Glomerular visceral epithelial cell (primary cell): Measurements from ENCODE around the gene DUSP16.

Experiments
- DNase-seq: peaks from one replicate; pipeline ENCODE4 v3.0.0-alpha.2; 2016; ENCODE audit errors: extremely low spot score

Gene DUSP16

DNA sequence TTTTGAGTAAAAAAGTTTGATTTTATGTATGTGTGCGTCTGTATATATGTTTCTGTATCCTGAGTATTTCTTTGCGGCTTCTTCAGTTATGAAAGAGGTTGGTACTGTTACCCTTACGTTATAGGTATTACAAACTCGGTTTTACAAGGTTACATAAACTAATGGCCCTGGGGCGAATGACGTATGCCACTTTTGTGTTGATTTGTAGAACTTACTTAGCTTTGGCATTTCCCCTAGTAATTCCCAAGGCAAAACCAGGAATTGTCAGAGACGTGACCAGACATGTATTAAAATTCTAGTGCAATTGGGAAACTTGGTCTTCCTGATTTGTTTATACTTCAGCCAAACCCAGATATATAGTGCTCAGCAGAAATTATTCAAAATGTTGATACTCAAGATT lies 93.3 kb downstream of the DUSP16 start:
- no peak for DNase-seq

DNA sequence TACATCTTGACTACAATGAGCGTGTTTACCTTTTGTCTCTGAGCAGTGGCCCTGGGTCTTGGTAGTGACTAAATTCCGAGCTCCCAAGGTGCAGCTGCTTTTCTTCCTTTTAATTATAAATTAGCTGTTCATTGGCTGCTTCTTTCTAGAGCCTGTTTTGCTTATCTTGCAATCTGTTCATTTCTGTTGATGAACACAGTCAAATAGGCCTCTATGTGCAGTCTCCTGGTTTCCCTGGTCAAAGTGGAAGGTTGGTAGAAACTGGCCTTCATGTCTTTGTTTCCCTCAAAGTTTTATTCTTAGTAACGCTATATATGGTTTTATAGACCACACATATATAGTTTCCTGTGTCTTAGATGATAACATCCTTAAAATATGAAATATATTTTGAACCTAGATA lies 94.1 kb downstream of the DUSP16 start:
- no peak for DNase-seq

DNA sequence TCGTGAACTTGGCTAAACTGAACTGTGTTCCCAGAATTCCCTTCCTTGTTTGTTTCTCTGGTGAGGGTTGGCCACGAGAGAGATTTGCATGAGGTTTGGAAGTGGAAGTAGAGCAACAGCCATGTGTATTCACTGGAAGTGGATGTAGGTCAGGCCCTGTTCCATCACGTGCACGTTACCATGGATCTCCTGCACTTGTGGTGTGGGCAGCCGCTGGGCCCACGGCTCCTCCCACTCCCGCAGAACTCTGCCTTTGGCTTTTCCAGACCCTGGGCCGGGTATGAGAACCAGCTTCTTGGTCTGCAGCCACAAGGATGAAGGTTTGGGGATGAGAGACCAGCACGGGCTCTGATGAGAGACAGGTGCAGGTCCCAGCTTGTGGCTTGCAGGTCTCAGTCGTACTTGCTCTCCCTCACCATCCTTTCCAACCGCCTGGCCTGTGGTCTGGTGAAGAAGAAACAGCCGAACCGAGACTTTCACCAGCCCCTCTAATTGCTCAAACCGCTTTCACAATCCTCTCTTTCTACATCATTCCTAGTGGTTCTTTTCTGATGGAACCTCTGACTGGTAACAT lies 94.9 kb downstream of the DUSP16 start:
- no peak for DNase-seq

DNA sequence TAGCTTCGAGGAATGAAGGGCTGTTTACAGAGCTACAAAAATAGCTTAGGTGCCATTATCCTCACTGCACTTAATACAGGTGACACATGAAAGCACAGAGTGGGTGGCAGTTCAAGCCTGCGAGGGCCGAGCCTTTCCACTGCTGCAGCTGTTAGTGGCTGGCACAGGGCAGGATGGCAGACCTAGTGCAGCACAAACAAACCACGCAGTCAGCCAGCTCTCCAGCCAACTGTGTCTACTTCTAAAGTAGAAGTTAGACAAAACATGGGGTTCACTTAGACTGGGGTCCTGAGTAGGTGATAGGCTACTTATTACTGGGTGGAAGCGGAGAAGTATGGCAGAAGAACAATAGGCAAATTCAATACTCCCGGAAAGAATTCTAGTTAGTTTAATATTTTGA lies 95.4 kb downstream of the DUSP16 start:
- DNase-seq, result no peak

DNA sequence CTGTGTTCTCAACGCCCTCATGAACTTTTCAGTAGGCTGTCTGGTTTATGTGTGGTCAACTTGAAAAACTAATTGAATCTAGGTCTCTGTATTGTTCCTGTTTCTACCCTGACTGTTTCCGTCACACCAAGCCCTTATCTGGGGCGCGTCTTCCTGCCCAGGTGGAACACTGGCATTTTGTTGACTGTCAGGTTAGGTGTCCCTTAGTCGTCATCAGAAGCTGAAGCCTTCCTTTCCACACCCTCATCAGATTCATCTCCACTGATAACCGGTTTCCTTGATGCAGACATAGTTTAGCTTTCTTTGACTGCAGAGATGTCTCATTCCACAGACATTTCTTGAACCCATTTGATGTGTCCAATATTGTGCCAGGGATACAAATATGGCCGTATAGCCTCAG lies 96.5 kb downstream of the DUSP16 start:
- DNase-seq, result no peak

DNA sequence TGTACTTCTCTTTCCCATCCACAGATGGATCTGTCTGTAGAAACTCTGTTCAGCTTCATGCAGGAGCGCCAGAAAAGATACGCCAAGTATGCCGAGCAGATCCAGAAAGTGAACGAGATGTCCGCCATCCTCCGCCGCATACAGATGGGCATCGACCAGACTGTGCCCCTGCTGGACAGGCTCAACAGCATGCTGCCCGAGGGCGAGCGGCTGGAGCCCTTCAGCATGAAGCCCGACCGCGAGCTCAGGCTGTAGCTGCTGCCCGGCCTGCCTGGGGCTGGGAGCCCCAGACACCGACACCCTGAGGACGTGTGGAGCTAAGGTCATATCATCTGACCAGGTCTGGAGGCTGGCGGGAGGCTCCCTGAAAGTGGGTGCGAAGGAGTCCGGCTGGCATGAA lies 97.1 kb downstream of the DUSP16 start:
- no peak for DNase-seq

DNA sequence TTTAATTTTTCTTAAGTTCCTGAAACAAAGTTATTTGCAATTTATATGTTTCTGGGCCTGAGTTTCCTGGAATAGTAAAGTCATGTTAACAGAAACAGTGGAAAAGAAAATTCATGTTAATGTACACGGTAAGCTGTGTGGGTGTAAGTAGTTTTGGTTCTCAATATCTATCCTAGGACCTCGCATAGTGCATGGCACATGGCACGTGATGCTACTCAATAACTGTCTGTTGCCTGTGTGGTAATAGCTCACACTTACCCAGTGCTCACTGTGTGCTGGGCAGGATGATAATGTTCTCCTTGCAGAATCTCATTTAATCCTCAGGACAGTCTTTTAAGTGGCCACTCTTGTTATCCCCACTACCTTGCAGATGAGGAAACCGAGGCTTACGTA lies 100.7 kb downstream of the DUSP16 start:
- no peak for DNase-seq

DNA sequence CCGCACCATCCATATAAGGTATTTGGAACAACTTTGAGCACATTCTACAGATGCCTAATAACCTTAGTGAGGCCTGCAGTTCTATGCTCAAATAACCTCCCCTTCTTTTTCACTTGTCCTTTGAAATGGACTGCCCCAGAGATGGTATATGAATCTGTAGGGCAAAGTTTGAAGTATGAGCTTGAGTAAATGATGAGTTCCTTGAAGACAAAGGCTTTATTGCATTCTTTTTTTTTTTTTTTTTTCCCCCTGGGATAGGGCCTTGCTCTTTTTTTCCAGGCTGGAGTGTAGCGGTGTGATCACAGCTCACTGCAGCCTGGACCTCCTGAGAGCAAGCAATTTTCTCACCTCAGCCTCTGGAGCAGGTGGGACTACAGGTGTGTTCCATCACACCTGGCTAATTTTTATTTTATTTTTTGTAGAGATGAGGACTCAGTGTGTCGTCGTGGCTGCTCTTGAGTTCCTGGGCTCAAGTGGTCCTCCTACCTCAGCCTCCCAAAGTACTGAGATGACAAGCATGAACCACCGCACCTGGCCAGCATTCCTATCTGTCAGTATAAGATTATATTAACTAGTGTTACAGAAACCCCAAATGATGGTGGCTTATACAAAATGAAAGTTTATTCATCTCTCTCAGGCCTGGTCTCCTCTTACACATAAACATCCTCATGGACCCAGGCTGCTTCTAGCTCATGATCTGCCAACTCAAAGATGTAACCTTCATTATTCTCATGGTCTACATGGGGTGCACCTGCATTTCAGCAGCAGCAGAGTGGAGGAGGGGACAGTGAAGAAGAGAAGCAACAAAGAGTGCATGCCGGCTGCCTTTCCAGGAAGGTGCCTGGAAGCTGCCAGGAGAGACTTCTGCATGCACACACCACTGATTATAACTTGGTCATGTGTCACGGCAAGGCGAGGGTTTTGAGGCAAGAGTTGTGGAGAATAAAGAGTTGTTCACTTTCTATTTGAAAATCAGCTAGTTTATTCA lies 101.4 kb downstream of the DUSP16 start:
- no peak for DNase-seq

DNA sequence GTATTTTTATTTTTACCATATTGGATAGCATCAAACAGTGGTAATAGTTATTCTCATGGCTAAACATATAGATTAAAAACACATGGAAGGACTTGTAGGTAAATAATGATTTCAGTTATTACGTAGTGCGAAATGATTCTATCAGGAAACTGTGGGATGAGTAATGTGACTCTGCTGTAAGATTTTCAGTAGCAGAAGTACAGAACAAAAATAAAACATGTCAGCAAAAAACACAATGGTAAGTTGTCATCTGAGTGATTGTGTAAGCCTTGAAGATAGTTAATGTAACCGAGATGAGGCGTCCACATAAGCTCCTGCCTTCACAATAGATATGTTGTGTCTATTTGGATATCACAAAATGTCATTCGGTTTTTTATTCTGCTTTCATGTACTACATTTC lies 106.0 kb downstream of the DUSP16 start:
- DNase-seq, result no peak

DNA sequence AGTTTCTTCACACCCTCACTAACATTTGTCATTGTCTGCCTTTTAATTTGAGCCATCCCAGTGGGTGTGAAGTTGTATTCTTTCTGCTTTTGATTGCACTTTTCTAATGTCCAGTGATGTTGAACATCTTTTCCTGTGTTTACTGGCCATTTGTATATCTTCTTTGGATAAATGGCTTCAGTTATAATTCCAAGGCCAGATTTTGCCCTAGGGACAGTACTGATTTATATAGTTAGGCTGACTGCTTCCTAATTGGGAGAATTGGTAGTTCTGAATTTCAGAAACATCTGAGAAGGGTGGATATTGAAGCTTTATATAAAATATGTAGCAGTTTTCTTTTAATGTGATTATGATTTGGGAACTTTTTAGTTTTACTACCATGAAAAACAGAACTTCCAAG lies 108.3 kb downstream of the DUSP16 start:
- no peak for DNase-seq

DNA sequence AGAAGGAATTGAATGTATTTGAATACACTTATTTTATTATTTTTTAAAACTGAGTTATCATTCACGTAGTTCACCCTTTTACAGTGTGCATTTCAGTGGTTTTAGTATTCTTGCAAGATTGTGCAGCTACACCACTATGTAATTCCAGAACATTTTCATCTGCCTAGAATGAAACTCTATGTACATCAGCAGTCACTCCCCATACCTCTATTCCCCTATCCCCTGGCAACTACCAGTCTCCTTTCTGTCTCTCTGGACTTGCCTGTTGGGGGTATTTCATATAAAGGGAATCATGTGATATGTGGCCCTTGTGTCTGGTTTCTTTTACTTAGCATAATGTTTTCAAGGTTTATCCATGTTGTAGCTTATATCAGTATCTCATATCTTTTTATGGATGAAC lies 109.0 kb downstream of the DUSP16 start:
- DNase-seq, result no peak

DNA sequence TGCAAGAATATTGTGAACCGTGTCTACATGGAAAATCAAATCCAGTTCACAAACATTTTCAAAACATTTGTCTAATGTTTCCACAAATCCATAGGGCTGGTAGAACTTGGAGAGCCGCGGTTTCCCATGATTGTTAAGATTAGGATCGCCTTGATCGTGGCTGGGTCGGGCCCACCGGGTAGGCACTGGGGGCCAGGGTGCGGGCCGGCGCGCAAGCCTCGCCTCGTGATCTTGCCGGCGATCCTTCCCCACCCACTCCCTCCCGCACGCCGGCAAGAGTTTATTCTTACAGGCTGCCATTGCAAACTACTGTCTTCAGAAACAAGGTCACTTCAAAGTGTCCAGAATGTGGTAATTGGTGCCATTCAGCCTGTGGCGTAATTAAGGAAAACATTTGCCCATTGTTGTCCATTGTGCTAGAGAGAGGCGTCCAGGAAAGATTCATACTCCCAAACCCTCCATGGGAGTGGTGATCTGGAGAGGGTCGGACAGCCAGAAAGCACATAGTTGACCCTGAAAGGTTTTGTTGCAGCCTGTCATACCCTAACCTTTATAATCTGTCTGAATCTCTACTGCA lies 110.2 kb downstream of the DUSP16 start:
- no peak for DNase-seq

DNA sequence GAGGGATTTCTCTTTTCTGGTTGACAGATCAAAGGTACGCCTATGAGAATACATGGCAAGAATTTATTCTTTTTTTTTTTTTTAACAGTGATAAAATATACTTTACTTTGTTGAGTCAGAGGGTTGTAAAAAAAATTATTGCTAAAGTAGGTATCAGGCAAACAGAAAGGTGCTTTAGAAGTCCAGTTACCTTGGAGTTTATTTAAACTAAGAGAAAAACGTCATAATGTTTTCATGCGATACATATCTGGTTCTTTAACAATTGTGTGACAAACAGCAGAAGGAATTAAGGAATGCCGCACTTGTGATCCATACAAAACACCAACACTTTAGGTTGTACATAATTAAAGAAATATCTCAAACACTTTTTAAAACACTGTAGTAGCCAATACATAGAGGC lies 111.6 kb downstream of the DUSP16 start:
- no peak for DNase-seq

DNA sequence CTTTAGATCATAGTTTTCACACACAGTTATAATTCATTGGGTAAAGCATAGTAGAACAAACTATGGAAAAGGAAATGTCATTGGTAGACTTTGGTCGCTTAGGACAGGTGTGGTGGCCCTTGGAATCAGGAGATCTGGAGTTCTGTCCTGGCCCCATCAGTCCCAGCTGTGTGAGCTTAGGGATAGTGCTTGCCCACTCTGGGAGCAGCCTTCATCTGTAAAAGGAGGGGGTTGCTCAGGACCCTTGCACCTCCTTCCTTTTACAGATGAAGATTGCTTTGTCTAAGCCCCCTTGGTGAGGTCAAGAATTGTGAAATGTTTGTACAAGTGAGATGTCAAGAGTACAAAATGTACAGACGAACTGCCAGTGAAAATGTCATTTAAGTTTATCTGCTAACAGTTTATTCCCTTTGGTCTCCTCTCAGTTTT lies 112.6 kb downstream of the DUSP16 start:
- no peak for DNase-seq

DNA sequence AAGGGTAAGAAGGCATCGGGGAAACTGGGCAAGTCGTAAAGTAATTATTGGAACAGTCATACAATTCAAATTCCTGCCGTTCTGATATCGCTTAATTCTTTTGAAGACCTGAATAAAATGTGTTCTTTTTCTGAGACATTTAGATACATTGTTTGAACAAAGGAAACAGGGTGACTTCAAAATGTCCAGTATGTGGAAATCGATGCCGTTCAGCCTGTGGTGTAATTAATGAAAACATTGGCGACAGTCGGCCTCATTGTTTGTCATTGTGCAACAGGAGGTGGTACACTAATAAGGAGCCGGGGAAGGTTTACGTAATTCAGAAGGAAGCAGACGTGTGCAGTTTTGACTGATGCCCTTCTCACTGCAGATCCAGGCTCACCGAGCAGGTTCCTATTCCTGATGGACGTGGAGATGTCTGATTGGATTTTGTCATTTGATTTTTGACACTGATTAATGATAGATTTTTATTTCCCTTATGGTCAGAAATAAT lies 113.1 kb downstream of the DUSP16 start:
- no peak for DNase-seq

DNA sequence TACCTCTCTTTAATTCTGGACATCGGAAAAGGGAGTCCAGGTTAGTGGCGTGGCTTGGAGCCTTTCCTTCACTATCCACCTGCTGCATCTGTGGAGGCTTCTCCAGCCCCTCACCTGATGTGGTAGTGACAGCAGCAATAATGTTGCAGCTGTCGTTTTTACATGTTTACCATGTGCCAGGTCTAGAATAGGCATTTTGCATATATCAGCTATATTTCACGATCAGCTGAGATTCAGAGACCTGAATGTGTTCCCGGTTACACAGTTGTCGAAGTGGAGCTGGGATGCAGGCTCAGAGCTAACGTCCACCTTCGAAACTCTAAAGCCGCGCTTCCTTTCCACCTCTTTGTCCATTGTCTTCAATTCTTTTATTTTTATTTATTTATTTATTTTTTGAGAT lies 114.8 kb downstream of the DUSP16 start:
- DNase-seq, result no peak

DNA sequence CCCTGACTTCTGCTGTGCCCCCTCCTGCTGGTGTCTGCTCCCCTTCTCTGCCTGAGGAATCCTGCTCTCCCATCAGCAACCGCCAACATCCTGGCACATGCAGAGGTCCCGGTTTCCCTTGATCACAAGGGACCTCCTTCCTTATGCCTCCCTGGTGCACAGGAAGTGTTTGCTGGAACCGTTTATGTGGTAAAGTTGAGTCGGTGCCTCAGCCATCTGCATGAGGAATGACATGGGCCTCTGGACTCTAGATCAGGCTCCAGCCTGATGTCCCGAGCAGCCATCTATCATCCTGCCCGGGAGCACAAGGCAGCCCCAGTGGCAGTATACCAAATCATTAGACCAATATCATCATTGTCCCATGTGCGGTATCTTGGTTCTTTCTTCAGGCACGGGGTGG lies 115.4 kb downstream of the DUSP16 start:
- no peak for DNase-seq

DNA sequence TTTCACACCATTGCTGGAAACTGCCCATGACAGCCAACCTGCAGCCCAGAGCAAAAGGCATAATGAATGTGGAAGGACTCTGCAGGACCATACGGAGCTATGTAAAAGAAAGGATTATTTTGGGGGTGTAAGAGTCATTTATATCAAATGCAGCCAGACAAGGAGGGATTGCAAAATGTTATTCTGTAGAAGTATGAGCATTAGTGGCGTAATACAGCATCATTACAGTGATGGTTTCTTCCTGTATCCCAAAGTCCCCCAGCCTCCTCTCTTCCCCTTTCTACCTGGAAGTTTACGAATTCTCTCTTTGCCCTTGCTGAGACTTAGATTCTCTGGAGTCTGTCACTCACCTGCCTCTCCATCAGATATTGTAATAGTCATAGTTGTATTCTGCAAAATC lies 115.9 kb downstream of the DUSP16 start:
- DNase-seq, result no peak

DNA sequence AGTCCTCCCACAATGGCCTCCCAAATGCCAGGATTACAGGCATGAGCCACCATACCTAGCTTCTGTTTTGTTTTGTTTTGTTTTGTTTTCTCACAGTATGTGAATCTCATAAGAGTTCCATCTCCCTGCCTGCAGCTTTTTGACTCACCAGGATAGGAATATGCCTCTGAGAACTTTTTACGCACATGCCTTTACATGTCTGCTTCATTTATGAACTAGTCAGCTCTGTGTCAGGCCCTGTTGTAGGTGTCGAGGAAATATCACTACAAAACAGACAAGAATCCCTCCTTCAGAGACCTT lies 116.8 kb downstream of the DUSP16 start:
- DNase-seq, result no peak

DNA sequence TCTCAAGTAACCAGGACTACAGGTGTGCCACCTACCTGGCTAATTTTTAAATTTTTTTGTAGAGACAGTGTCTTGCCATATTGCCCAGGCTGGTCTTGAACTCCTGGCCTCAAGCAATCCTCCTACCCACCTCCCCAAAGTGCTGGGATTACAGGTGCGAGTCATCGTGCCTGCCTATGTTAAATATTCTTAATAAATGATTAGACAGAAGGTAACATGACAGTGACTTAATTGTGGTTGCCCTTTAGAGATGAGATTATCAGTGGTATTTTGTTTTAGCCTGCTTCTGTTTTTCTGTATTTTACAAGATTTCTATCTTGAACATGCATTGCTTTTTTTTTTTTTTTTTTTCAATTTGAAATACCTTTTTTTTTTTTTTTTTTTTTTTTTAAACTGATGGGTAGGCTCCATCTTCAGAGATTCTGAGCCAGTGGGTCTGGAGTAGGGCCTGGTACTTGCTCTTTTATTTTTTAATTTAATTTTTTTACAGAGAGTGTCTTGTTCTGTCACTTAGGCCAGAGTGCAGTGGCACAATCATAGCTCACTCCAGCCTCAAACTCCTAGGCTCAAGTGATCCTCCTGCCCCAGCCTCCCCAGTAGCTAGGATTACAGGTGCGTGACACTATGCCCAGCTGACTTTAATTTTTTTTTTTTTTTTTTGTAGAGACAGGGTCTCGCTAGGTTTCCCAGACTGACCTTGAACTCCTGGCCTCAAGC lies 117.3 kb downstream of the DUSP16 start:
- peak; percentile 19 for DNase-seq

DNA sequence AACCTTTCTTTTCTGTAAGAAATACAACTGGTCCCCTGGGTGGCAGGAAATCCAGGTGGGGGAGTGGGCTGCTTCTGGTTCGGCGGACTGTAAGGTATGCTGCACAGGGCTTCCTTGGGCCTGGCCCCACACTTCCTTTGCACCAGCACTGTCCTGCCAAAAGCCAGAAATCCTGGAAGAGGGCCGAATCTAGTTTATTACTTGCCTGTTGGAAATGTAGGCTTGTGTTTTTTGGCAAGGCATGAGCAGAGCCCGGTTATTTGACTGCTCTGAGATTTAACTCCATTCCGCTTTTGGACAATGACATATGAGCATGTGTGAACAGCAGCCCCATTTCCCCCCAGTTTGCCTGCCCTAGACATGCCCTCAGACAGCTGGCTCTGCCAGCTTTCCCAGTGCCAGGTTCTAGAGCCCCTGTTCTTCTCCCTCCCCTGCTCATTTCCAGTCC lies 119.2 kb downstream of the DUSP16 start:
- no peak for DNase-seq

DNA sequence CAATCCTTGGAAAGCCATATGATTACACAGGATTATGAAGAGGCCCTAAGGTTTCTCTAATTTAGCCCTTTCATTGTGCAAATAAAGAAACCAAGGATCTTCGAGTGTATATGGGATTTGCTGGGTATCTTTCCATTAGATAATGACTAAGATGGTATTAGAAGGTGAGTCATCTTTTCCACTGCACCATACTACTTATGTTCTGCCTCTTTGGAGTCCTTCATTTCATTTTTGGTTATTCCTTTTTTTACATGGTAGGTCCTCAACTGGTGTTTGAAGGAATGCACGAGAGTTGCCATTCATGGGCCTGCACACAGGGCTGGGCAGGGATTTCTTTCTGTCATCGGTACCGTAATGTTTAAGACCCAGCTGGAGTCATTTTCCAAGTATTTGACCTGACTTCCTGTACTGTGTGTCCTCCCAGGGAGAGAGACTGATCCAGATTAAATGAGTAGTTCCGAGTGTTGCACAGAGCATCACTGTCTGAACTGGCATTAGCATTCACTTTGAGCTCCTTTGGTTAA lies 120.1 kb downstream of the DUSP16 start:
- DNase-seq, result no peak
